Activated CD8-positive, alpha-beta memory T cell treated with anti-CD3 and anti-CD28 coated beads, Interleukin-2, amount 50 U/mL, for 48 hours (primary cell): Measurements from ENCODE around the gene DDX5.

Source experiments
- DNase-seq: peaks from one replicate; pipeline ENCODE4 v3.0.0-alpha.2; 2020

DDX5 gene

GRCh38 chr17:64506201-64506575, at the start of gene DDX5:
DDX5 (minus strand) TSS chr17:64506289; CDS start chr17:64506119, 170 bp downstream.
- peak; percentile 98 for DNase-seq

GRCh38 chr17:64555281-64555680, 49.2 kb upstream of the DDX5 start:
- no peak for DNase-seq

GRCh38 chr17:64554028-64554637, 48.0 kb upstream of the DDX5 start:
- no peak for DNase-seq

GRCh38 chr17:64551461-64551860, 45.4 kb upstream of the DDX5 start:
- DNase-seq, result no peak

GRCh38 chr17:64547319-64547718, 41.2 kb upstream of the DDX5 start:
- no peak for DNase-seq

- DNase-seq, result no peak
Observed at GRCh38 chr17:64546716-64547115, 40.6 kb upstream of the DDX5 start.

- no peak for DNase-seq
Observed at GRCh38 chr17:64544742-64545141, 38.7 kb upstream of the DDX5 start.

- DNase-seq, result no peak
Observed at GRCh38 chr17:64540118-64540776, 34.2 kb upstream of the DDX5 start.

- no peak for DNase-seq
Observed at GRCh38 chr17:64538508-64539130, 32.5 kb upstream of the DDX5 start.

- DNase-seq, result no peak
Observed at GRCh38 chr17:64537488-64537887, 31.4 kb upstream of the DDX5 start.

- DNase-seq, result no peak
Observed at GRCh38 chr17:64536913-64537312, 30.8 kb upstream of the DDX5 start.

GRCh38 chr17:64535357-64535756, 29.3 kb upstream of the DDX5 start:
- DNase-seq, result no peak

GRCh38 chr17:64534187-64534586, 28.1 kb upstream of the DDX5 start:
- DNase-seq, result no peak

- DNase-seq, result no peak
Observed at GRCh38 chr17:64533784-64534183, 27.7 kb upstream of the DDX5 start.

GRCh38 chr17:64532409-64532808, 26.3 kb upstream of the DDX5 start:
- DNase-seq, result no peak

GRCh38 chr17:64531955-64532371, 25.9 kb upstream of the DDX5 start:
- no peak for DNase-seq

- no peak for DNase-seq
Observed at GRCh38 chr17:64529221-64529620, 23.1 kb upstream of the DDX5 start.

- DNase-seq, result no peak
Observed at GRCh38 chr17:64527914-64528313, 21.8 kb upstream of the DDX5 start.

- no peak for DNase-seq
Observed at GRCh38 chr17:64520359-64520758, 14.3 kb upstream of the DDX5 start.

- no peak for DNase-seq
Observed at GRCh38 chr17:64519601-64520000, 13.5 kb upstream of the DDX5 start.

- DNase-seq, result no peak
Observed at GRCh38 chr17:64515829-64516228, 9.7 kb upstream of the DDX5 start.

GRCh38 chr17:64515419-64515818, 9.3 kb upstream of the DDX5 start:
- no peak for DNase-seq

- no peak for DNase-seq
Observed at GRCh38 chr17:64509179-64509578, 3.1 kb upstream of the DDX5 start.

GRCh38 chr17:64508683-64509082, 2.6 kb upstream of the DDX5 start:
- DNase-seq, result no peak

GRCh38 chr17:64507413-64507782, 1.3 kb upstream of the DDX5 start:
- no peak for DNase-seq
